Omental fat pad (tissue), 4 donors: ENCODE results near the gene GRIA2. TPM values are rescaled to one million over a fixed set of nuclear protein-coding genes. Genes with fewer than 3 reads are reported as not detected.

ENCODE experiments used
- ATAC-seq: fragments of 150-250 bp; one replicate; pipeline ENCODE4 v1.9.1; 2016; ENCODE audit warnings: mild to moderate bottlenecking, moderate library complexity; ENCODE audit not compliant: low FRiP score
- DNase-seq: peaks from one replicate; pipeline ENCODE4 v3.0.0-alpha.2; 2019; ENCODE audit warnings: low spot score
- CTCF ChIP-seq, 3 donors: fragments of 450-650 bp; IDR thresholded peaks; one replicate each; pipeline ENCODE4 v1.5.1; 2016 to 2017; ENCODE audit warnings: antibody characterized with exemption in 3 of 3, mild to moderate bottlenecking in 3 of 3, moderate library complexity in 2 of 3
- total RNA-seq, 4 donors: library from RNA; depleted of rRNA; stranded (reverse); fragments of >200 nt; gene quantifications; one replicate each; pipeline ENCODE4 v1.1.0, GENCODE V29; 2016

GRIA2 gene
- total RNA-seq, 4 donors from 2014 or later: not detected

- no peak for TF ChIP-seq CTCF (IDR thresholded peaks at IDR 0.05)
- DNase-seq (no peak), ATAC-seq (no peak)
Observed at GRCh38 chr4:157280673-157281072, 60.1 kb downstream of the GRIA2 start.

GRCh38 chr4:157282019-157282418 is 61.5 kb downstream of the GRIA2 start:
- ATAC-seq: no peak
- TF ChIP-seq CTCF (IDR thresholded peaks at IDR 0.05): no peak
- DNase-seq: no peak

- no peak for TF ChIP-seq CTCF (IDR thresholded peaks at IDR 0.05)
- no peak for ATAC-seq
- DNase-seq: no peak
Observed at GRCh38 chr4:157287445-157287844, 66.9 kb downstream of the GRIA2 start.

- ATAC-seq: no peak
- no peak for DNase-seq
- TF ChIP-seq CTCF (IDR thresholded peaks at IDR 0.05): no peak
Observed at GRCh38 chr4:157290622-157291021, 70.1 kb downstream of the GRIA2 start.

GRCh38 chr4:157291071-157291470 is 70.5 kb downstream of the GRIA2 start:
- TF ChIP-seq CTCF (IDR thresholded peaks at IDR 0.05): no peak

GRCh38 chr4:157293673-157294072 is 73.1 kb downstream of the GRIA2 start:
- TF ChIP-seq CTCF (IDR thresholded peaks at IDR 0.05): no peak
- ATAC-seq (no peak), DNase-seq (no peak)

More at GRCh38 chr4:157291071-157291470, 70.5 kb downstream of the GRIA2 start:
- DNase-seq: no peak
- no peak for ATAC-seq

- DNase-seq (no peak), ATAC-seq (no peak)
- no peak for TF ChIP-seq CTCF (IDR thresholded peaks at IDR 0.05)
Observed at GRCh38 chr4:157294575-157294974, 74.0 kb downstream of the GRIA2 start.
